ENCODE measurements around the gene FLNB. TPM values are rescaled to one million over a fixed set of nuclear protein-coding genes. Genes with fewer than 3 reads are reported as not detected.

FLNB gene
- total and polyA plus RNA-seq, 8 donors = 80.1 to 126 (median 93.3) TPM

DNA sequence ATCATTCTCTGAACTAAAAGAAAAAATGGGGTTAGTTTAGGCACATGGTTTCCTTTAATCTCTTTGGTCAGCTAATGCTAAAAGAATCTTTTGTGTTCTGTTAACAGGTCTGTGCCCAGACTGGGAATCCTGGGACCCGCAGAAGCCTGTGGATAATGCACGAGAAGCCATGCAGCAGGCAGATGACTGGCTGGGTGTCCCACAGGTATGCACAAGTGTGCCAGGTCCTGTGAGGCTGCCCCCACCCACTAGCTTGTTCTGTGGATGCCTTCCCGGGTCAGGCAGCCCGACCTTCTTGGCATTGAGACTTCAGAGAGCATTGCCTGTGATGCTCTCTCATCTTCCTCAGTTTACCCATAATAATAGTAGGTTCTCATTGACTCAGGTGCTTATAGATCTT, 70.4 kb downstream of the FLNB start:
- Histone ChIP-seq H3K27me3 (no peaks in the 10 kb centered on the region), H3K36me3 (peaks cover 0 to 26% of the 10 kb centered on the region in 2 donors), H3K4me1 (peaks cover 0 to 2% of the 10 kb centered on the region in 2 donors), H3K27ac (no peak overlapping the region), H3K9me3 (no peaks in the 10 kb centered on the region), H3K4me3 (no peak overlapping the region)
- DNase-seq = no peak
- intact Hi-C loops (cut with DNase I) = no loop called here
- ATAC-seq = no peak
- TF ChIP-seq, protein P1, sequence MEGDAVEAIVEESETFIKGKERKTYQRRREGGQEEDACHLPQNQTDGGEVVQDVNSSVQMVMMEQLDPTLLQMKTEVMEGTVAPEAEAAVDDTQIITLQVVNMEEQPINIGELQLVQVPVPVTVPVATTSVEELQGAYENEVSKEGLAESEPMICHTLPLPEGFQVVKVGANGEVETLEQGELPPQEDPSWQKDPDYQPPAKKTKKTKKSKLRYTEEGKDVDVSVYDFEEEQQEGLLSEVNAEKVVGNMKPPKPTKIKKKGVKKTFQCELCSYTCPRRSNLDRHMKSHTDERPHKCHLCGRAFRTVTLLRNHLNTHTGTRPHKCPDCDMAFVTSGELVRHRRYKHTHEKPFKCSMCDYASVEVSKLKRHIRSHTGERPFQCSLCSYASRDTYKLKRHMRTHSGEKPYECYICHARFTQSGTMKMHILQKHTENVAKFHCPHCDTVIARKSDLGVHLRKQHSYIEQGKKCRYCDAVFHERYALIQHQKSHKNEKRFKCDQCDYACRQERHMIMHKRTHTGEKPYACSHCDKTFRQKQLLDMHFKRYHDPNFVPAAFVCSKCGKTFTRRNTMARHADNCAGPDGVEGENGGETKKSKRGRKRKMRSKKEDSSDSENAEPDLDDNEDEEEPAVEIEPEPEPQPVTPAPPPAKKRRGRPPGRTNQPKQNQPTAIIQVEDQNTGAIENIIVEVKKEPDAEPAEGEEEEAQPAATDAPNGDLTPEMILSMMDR (IDR thresholded peaks at IDR 0.05) = no peak

DNA sequence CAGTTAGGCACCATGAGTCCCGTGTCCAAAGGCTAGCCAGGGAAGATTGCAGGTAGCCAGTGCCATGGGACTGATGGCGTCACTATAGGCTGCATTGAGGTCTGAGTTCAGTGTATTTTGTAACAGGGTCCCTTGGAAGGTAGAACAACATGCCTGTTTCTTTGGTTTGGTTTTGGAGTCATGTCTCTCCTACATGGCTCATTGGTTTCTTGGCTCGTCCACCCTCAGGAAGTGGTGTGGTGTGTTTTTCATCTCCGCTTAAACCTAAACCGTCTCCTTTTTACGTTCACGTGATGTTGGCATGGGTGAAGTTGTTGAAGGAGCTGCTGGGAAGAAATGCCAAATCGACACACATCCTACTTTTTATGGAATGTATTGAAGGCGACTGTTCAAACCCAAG, 71.6 kb downstream of the FLNB start:
- peaks cover 0 to 2% of the 10 kb centered on the region in 2 donors for H3K4me1 ChIP-seq
- ATAC-seq (no peak), DNase-seq (no peak)
- H3K36me3 ChIP-seq = peaks cover 0 to 26% of the 10 kb centered on the region in 2 donors
- TF ChIP-seq, protein P1 (IDR thresholded peaks at IDR 0.05) = no peak
- intact Hi-C loops (cut with DNase I) = no loop called here
- no peak overlapping the region for H3K4me3 ChIP-seq
- H3K27me3 ChIP-seq = no peaks in the 10 kb centered on the region
- H3K27ac ChIP-seq = no peak overlapping the region
- no peaks in the 10 kb centered on the region for H3K9me3 ChIP-seq

DNA sequence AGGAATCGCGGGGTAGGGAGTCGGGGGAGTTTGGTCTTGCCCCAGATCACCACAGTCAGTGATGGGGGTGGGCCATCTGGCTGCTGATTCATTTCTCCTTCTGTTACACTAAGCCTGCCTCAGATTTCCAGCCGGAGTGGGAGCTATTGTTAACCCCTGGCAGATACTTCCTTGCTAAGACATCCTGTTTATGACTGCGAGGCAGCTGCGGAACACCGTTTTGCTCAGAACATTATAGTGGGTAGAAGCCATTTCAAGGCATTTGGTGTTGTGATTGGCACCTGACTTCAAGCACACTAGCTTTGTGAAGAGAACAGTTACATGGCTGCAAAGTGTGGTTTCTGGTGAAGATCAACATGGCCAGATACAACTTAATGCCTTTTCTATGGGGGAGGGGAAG, 73.8 kb downstream of the FLNB start:
- Histone ChIP-seq H3K4me1 (peaks cover 0 to 2% of the 10 kb centered on the region in 2 donors), H3K4me3 (no peak overlapping the region), H3K27ac (peak overlapping the region in 1 of 2 donors; percentile 58), H3K36me3 (peaks cover 0 to 24% of the 10 kb centered on the region in 2 donors), H3K27me3 (no peaks in the 10 kb centered on the region), H3K9me3 (no peaks in the 10 kb centered on the region)
- TF ChIP-seq, protein P1 (IDR thresholded peaks at IDR 0.05) = no peak
- no peak for ATAC-seq
- DNase-seq = no peak
- intact Hi-C loops (cut with DNase I) = no loop called here

DNA sequence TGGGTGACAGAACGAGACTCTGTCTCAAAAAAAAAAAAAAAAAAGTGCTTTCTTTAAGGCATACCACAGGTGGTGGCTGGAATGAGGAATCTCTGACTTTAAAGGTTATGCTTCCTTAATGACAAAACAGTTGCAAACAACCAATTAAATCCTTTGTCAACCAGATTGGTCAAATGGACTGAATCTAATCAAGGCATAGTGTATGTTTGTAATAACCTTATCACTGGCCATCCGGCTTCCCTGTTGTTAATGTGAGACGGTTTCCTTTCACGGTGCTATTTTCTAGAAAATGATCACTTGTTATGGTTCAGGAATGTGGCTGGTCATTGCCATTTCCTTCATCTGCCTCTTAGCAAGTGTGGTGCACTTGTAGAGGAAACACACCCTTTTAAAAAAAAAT, 75.9 kb downstream of the FLNB start:
- H3K4me3 ChIP-seq = no peak overlapping the region
- TF ChIP-seq, protein P1 (IDR thresholded peaks at IDR 0.05) = no peak
- intact Hi-C loops (cut with DNase I) = no loop called here
- no peak for DNase-seq
- ATAC-seq = peak; percentile 58
- peaks cover 0 to 2% of the 10 kb centered on the region in 2 donors for H3K4me1 ChIP-seq
- H3K9me3 ChIP-seq = no peaks in the 10 kb centered on the region
- H3K27ac ChIP-seq = peak overlapping the region in 1 of 2 donors; percentile 2
- peaks cover 0 to 5% of the 10 kb centered on the region in 2 donors for H3K36me3 ChIP-seq
- H3K27me3 ChIP-seq = no peaks in the 10 kb centered on the region

DNA sequence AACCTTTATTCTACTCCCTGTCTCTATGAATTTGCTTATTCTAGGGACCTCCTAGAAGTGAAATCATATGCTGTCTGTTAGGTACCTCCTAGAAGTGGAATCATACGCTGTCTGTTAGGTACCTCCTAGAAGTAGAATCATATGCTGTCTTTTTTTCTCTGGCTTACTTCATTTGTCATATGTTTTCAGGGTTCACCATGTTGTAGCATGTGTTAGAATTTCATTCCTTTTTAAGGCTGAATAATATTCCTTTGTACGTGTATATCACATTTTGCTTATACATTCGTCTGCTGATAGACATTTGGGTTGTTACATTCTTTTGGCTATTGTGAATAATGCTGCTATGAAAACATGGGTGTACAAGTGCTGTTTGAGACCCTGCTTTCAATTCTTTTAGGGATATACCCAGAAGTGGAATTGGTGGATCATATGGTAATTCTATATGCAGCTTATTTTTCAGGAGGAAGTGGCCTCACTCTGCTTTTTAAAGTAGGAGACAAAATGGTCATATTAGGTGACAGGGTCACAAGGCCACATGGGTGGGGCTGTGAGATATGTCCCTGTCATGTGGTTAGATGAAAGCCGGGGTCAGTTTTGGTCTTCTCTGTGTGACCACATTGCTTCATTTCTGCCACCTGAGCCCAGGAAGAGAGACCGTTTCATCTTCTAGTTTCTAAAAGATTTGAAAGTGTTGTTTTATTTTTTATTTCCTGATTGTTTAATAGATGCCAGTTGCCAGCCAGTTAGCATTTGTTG, 76.7 kb downstream of the FLNB start:
- Histone ChIP-seq H3K4me3 (no peak overlapping the region), H3K36me3 (no peaks in the 10 kb centered on the region), H3K27me3 (no peaks in the 10 kb centered on the region), H3K4me1 (peaks cover 0 to 2% of the 10 kb centered on the region in 2 donors), H3K9me3 (no peaks in the 10 kb centered on the region), H3K27ac (peak overlapping the region in 1 of 2 donors; percentile 18)
- ATAC-seq (no peak), DNase-seq (no peak)
- TF ChIP-seq, protein P1 (IDR thresholded peaks at IDR 0.05) = no peak
- intact Hi-C loops (cut with DNase I) = no loop called here

All from left lung (tissue), 10 donors.